Neuronal stem cell (in vitro differentiated cells): Measurements from ENCODE around the gene CLBA1.

Source experiments
- DNase-seq: peaks from one replicate; pipeline ENCODE4 v3.0.0-alpha.2; 2013; ENCODE audit warnings: low spot score
- H2AFZ ChIP-seq: one replicate; pipeline ENCODE4 v1.6.1; 2013; ENCODE audit warnings: mild to moderate bottlenecking, low read length, inconsistent platforms
- H2AK5ac ChIP-seq: 2 replicates; pipeline ENCODE4 v1.6.1; 2013; ENCODE audit warnings: low read depth, mild to moderate bottlenecking, inconsistent platforms, low read length, moderate library complexity, mixed read lengths
- H2BK120ac ChIP-seq: 2 replicates; pipeline ENCODE4 v1.6.1; 2013; ENCODE audit warnings: low read depth, mild to moderate bottlenecking, inconsistent platforms, low read length, moderate library complexity, mixed read lengths
- H2BK12ac ChIP-seq: one replicate; pipeline ENCODE4 v1.6.1; 2013; ENCODE audit warnings: low read length, inconsistent platforms
- H2BK15ac ChIP-seq: 2 replicates; pipeline ENCODE4 v1.6.1; 2013; ENCODE audit warnings: mild to moderate bottlenecking, low read length, inconsistent platforms, mixed read lengths
- H2BK5ac ChIP-seq: one replicate; pipeline ENCODE4 v1.6.1; 2013; ENCODE audit warnings: inconsistent platforms, mild to moderate bottlenecking, low read length, moderate library complexity
- H3K14ac ChIP-seq: one replicate; pipeline ENCODE4 v1.6.1; 2013; ENCODE audit warnings: low read length, inconsistent platforms
- H3K18ac ChIP-seq: 2 replicates; pipeline ENCODE4 v1.6.1; 2013; ENCODE audit warnings: low read length, inconsistent platforms
- H3K23ac ChIP-seq: 2 replicates; pipeline ENCODE4 v1.6.1; 2013; ENCODE audit warnings: low read depth, mild to moderate bottlenecking, mixed read lengths, low read length, inconsistent platforms; ENCODE audit not compliant: poor library complexity
- H3K27ac ChIP-seq: replicated peaks from 3 replicates; pipeline ENCODE4 v1.5.1; 2013; ENCODE audit warnings: low read length, inconsistent platforms
- H3K27me3 ChIP-seq, 3 experiments: 2 replicates each; pipeline ENCODE4 v1.6.1; 2013; ENCODE audit warnings: low read length in 3 of 3, mild to moderate bottlenecking in 2 of 3, inconsistent platforms in 1 of 3, low read depth in 1 of 3, mixed read lengths in 1 of 3, moderate library complexity in 1 of 3; ENCODE audit not compliant: control insufficient read depth in 3 of 3, insufficient read depth in 3 of 3
- H3K36me3 ChIP-seq, 2 donors: replicated peaks in 1 of 2; 2 replicates each; pipeline ENCODE4 v1.6.1; 2013; ENCODE audit warnings: low read length in 2 of 2; ENCODE audit not compliant: control insufficient read depth in 2 of 2, insufficient read depth in 2 of 2
- H3K4ac ChIP-seq: 2 replicates; pipeline ENCODE4 v1.6.1; 2013; ENCODE audit warnings: inconsistent platforms, mild to moderate bottlenecking, low read length, moderate library complexity
- H3K4me1 ChIP-seq, 2 donors: 1 replicate in 1 of 2; 2 replicates in 1 of 2; pipeline ENCODE4 v1.6.1; 2013; ENCODE audit warnings: low read length in 2 of 2, low read depth in 1 of 2; ENCODE audit not compliant: control insufficient read depth in 2 of 2, insufficient read depth in 1 of 2
- H3K4me2 ChIP-seq: one replicate; pipeline ENCODE4 v1.6.1; 2013; ENCODE audit warnings: mild to moderate bottlenecking, low read length, inconsistent platforms; ENCODE audit not compliant: insufficient read depth, poor library complexity, severe bottlenecking
- H3K4me3 ChIP-seq, 2 donors: 2 replicates each; pipeline ENCODE4 v1.5.1; 2013; ENCODE audit warnings: low read length in 2 of 2, mild to moderate bottlenecking in 2 of 2, inconsistent platforms in 1 of 2, moderate library complexity in 1 of 2
- H3K79me1 ChIP-seq: one replicate; pipeline ENCODE4 v1.6.1; 2013; ENCODE audit warnings: low read depth, mild to moderate bottlenecking, inconsistent platforms, low read length, moderate library complexity
- H3K9ac ChIP-seq: one replicate; pipeline ENCODE4 v1.6.1; 2013; ENCODE audit warnings: mild to moderate bottlenecking, low read depth, low read length, inconsistent platforms; ENCODE audit not compliant: poor library complexity
- H3K9me3 ChIP-seq, 2 donors: replicated peaks in 1 of 2; 2 replicates each; pipeline versions ENCODE3 to v1.6.1; 2013; ENCODE audit warnings: low read length in 2 of 2, mild to moderate bottlenecking in 2 of 2, inconsistent platforms in 1 of 2, low read depth in 1 of 2, mixed read lengths in 1 of 2, moderate library complexity in 1 of 2; ENCODE audit not compliant: control insufficient read depth in 2 of 2, insufficient read depth in 1 of 2
- H4K8ac ChIP-seq: one replicate; pipeline ENCODE4 v1.6.1; 2013; ENCODE audit warnings: low read depth, mild to moderate bottlenecking, inconsistent platforms, low read length, moderate library complexity
- H4K91ac ChIP-seq: one replicate; pipeline ENCODE4 v1.6.1; 2013; ENCODE audit warnings: low read length, low read depth, mild to moderate bottlenecking, inconsistent platforms; ENCODE audit not compliant: poor library complexity
- WGBS, 2 donors: extraction: QIAGEN DNeasy Blood & Tissue Kit; methylation state at CpG; one replicate each; pipeline ENCODE4 v1.1.7; 2013; ENCODE audit warnings: missing lambda C conversion rate in 2 of 2, mixed read lengths in 1 of 2; ENCODE audit not compliant: insufficient read length in 2 of 2, insufficient replicate concordance in 1 of 2; ENCODE audit errors: extremely low coverage in 2 of 2; 5-methylcytosine and 5-hydroxymethylcytosine counted together

Gene CLBA1

DNA sequence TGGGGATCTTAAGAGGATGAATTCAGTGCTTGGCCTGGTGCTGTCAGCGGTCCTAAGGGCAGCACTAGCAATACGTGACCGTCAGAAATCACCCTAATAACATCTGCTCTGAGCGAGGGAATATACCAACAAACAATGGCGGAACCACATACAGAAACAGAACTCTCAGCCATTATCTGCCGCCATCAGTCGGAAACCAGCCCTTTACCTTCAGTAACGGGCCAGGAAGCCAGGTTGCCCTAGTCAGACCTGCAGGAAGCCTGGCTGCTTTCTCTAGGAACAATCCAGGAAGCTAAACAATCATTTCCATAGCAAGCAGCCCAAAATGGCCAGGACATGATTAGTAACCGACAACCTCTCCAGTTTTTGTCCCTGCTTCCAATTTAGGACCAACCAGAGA lies 29.7 kb downstream of the CLBA1 start:
- Histone ChIP-seq H2BK120ac (no peak overlapping the region), H3K9me3 (no peaks in the 10 kb centered on the region), H3K4me1 (peaks cover 13 to 15% of the 10 kb centered on the region in 2 donors), H3K36me3 (peaks cover 25 to 88% of the 10 kb centered on the region in 2 donors), H2BK5ac (no peak overlapping the region), H4K91ac (no peak overlapping the region), H2BK15ac (no peak overlapping the region), H2BK12ac (no peak overlapping the region), H3K18ac (no peak overlapping the region), H3K79me1 (peaks cover 12% of the 10 kb centered on the region), H3K27me3 (no peaks in the 10 kb centered on the region), H3K4ac (no peak overlapping the region), H2AFZ (no peak overlapping the region), H4K8ac (no peak overlapping the region), H3K9ac (no peak overlapping the region), H3K27ac (no peak overlapping the region), H3K4me2 (no peak overlapping the region), H3K14ac (no peak overlapping the region), H2AK5ac (no peak overlapping the region), H3K23ac (no peak overlapping the region), H3K4me3 (no peak overlapping the region)
- no peak for DNase-seq
- no CpG with 5 or more reads among the region's 9 CpGs for WGBS, 2 donors

DNA sequence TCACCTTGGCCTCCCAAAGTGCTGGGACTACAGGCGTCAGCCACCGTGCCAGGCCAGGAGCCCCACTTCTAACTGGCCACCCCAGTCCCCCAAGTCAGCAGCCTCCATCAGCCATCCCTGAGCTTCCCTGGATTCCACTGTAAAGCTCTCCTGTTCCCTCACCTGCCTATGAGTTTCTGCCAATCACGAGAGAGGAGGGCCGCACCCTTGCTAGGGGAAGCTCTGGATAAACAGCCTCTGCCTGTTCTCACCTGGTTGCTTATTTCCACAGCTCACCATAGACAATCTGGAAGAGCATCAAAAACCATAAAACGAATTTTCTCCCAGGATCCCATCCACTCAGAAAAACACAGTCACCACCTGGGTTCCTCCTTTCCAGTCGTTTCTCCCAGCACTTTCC lies 30.3 kb downstream of the CLBA1 start:
- Histone ChIP-seq H4K8ac (no peak overlapping the region), H3K4me1 (peaks cover 13 to 15% of the 10 kb centered on the region in 2 donors), H2BK12ac (no peak overlapping the region), H3K27ac (no peak overlapping the region), H3K79me1 (peaks cover 12% of the 10 kb centered on the region), H3K36me3 (peaks cover 21 to 81% of the 10 kb centered on the region in 2 donors), H2AK5ac (no peak overlapping the region), H2BK5ac (no peak overlapping the region), H3K27me3 (no peaks in the 10 kb centered on the region), H3K9ac (no peak overlapping the region), H3K9me3 (no peaks in the 10 kb centered on the region), H2BK120ac (no peak overlapping the region), H3K18ac (no peak overlapping the region), H2AFZ (no peak overlapping the region), H3K4me2 (no peak overlapping the region), H2BK15ac (no peak overlapping the region), H3K4ac (no peak overlapping the region), H3K23ac (no peak overlapping the region), H3K4me3 (no peak overlapping the region), H3K14ac (no peak overlapping the region), H4K91ac (no peak overlapping the region)
- no CpG with 5 or more reads among the region's 6 CpGs for WGBS, 2 donors
- DNase-seq, result no peak

DNA sequence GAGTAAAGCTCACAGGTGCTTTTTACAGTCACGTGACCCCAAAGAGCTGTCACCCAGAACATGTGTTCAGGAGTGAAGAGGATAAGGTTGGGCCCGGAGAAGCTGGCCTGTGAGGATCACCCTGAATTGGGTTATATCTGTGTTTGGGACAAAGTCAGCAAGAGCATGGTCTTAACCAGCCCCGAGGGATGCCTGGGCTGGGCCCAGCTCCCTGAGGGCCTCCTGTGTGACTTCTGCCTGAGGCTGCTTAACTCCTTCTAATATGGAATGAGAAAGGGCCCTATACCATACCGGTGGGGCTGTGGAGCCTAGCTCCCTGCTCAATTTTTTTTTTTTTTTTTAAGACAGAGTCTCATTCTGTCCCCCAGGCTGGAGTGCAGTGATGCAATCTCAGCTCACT lies 32.8 kb downstream of the CLBA1 start:
- Histone ChIP-seq H2BK15ac (no peak overlapping the region), H3K36me3 (peaks cover 9 to 56% of the 10 kb centered on the region in 2 donors), H3K14ac (no peak overlapping the region), H3K27ac (no peak overlapping the region), H3K9ac (no peak overlapping the region), H2BK120ac (no peak overlapping the region), H2BK12ac (no peak overlapping the region), H3K27me3 (no peaks in the 10 kb centered on the region), H3K23ac (no peak overlapping the region), H3K4ac (no peak overlapping the region), H3K4me2 (no peak overlapping the region), H3K18ac (no peak overlapping the region), H4K8ac (no peak overlapping the region), H3K4me1 (peaks cover 15 to 18% of the 10 kb centered on the region in 2 donors), H2AK5ac (no peak overlapping the region), H2AFZ (no peak overlapping the region), H3K9me3 (no peaks in the 10 kb centered on the region), H4K91ac (no peak overlapping the region), H3K79me1 (peaks cover 3% of the 10 kb centered on the region), H2BK5ac (no peak overlapping the region), H3K4me3 (no peak overlapping the region)
- DNase-seq, result no peak
- no CpG with 5 or more reads among the region's 4 CpGs for WGBS, 2 donors

DNA sequence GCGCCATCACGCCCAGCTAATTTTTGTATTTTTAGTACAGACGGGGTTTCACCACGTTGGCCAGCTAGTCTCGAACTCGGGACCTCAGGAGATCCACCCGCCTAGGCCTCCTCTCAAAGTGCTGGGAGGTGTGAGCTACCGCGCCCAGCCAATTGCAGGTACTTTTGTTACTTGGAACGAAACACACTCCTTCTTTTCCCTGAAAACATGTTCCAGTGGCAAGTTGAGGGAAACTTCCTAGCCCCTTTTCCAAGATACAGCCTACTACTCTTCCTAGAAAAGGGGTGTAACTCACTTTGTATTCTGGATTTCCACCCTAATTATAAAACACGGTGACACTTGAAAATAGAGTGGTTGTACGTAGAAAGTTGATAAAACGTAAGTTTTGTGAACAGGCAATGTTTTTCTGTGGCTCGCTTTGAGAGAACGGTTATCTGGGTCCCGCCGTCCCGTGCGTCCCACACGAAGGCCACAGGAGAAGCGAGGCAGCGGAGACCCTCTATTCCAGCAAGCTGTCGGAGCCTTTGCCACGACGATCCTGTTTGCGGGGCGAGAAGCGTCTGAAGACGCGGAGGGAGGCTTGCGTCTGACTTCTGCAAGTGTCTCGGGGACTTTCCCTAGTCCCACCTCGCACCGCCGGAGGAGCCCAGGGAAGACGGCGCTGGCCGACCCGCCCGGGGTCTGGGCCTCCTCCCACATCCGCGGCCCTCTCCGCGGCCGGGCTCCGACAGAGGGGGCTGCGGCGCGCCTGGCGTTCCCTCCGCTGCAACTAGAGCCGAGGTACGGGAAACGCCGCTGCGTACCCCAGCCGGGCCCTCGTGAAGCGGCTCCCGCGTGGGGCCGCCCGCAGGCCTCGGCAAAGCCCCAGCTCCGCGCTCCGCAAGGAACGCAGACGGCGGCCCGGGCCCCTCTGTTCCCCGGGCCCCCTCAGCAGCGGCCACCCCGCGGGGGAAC lies 34.5 kb downstream of the CLBA1 start:
- H3K9ac ChIP-seq, result peak overlapping the region; percentile 98
- H4K8ac ChIP-seq, result no peak overlapping the region
- H4K91ac ChIP-seq, result no peak overlapping the region
- H3K4me3 ChIP-seq, result peak overlapping the region; percentile 94 to 99
- WGBS, 2 donors, result no CpG with 5 or more reads among the region's 75 CpGs
- H2AFZ ChIP-seq, result peak overlapping the region; percentile 87
- peak overlapping the region; percentile 91 for H2BK5ac ChIP-seq
- H3K14ac ChIP-seq, result peak overlapping the region; percentile 92
- peak overlapping the region; percentile 92 for H3K27ac ChIP-seq
- DNase-seq, result peak; percentile 33
- no peak overlapping the region for H2BK120ac ChIP-seq
- peak overlapping the region; percentile 55 for H3K4me2 ChIP-seq
- peaks cover 9 to 44% of the 10 kb centered on the region in 2 donors for H3K36me3 ChIP-seq
- H2AK5ac ChIP-seq, result peak overlapping the region; percentile 95
- no peaks in the 10 kb centered on the region for H3K27me3 ChIP-seq
- H3K4ac ChIP-seq, result peak overlapping the region; percentile 39
- no peak overlapping the region for H2BK12ac ChIP-seq
- peaks cover 15 to 17% of the 10 kb centered on the region in 2 donors for H3K4me1 ChIP-seq
- H3K23ac ChIP-seq, result peak overlapping the region; percentile 62
- peak overlapping the region; percentile 86 for H2BK15ac ChIP-seq
- peak overlapping the region; percentile 98 for H3K18ac ChIP-seq
- H3K79me1 ChIP-seq, result peaks cover 3% of the 10 kb centered on the region
- H3K9me3 ChIP-seq, result no peaks in the 10 kb centered on the region
